ENCODE data around the gene TCIRG1.

Gene TCIRG1

DNA sequence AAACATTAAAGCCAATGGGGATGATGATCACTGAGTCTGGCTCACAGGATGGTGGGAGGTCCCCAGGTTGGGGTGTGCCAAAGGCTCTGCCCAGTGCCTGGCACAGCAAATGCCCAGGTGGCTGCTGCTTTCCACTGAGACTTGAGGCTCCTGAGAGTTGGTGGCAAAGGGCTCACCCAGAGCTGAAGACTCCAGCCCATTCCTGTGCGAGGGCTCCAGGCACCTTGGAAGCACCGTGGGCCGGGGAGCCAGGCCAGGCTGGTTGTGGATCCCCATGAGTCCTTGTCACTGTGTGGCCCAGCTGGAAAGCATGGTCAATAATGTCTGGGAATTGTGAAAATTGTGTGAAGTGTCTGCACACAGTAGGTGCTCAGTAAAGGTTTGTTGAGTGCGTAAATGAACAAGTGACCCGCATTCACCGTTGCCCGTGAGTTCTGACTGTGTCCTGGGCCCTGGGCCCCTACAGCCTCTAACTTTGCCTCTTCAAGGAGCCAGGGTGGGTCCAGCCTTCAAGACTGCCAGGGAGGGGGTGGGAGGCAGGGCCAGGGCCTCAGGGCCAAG lies 32.1 kb upstream of the TCIRG1 start:
- no peaks in the 10 kb centered on the region for H3K27me3 ChIP-seq
- TF ChIP-seq, protein P1, sequence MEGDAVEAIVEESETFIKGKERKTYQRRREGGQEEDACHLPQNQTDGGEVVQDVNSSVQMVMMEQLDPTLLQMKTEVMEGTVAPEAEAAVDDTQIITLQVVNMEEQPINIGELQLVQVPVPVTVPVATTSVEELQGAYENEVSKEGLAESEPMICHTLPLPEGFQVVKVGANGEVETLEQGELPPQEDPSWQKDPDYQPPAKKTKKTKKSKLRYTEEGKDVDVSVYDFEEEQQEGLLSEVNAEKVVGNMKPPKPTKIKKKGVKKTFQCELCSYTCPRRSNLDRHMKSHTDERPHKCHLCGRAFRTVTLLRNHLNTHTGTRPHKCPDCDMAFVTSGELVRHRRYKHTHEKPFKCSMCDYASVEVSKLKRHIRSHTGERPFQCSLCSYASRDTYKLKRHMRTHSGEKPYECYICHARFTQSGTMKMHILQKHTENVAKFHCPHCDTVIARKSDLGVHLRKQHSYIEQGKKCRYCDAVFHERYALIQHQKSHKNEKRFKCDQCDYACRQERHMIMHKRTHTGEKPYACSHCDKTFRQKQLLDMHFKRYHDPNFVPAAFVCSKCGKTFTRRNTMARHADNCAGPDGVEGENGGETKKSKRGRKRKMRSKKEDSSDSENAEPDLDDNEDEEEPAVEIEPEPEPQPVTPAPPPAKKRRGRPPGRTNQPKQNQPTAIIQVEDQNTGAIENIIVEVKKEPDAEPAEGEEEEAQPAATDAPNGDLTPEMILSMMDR (IDR thresholded peaks at IDR 0.05) = no peak
- peaks cover 58 to 64% of the 10 kb centered on the region in 2 experiments for H3K4me1 ChIP-seq (ENCODE audit: control insufficient read depth in 1 of 2, insufficient read depth in 1 of 2, low read depth in 1 of 2, low read length in 1 of 2)
- H3K36me3 ChIP-seq = no peaks in the 10 kb centered on the region
- no peak overlapping the region for H3K4me3 ChIP-seq (ENCODE audit: low read depth in 1 of 2, low read length in 1 of 2)
- no peaks in the 10 kb centered on the region for H3K9me3 ChIP-seq
- no peak overlapping the region for H3K27ac ChIP-seq

DNA sequence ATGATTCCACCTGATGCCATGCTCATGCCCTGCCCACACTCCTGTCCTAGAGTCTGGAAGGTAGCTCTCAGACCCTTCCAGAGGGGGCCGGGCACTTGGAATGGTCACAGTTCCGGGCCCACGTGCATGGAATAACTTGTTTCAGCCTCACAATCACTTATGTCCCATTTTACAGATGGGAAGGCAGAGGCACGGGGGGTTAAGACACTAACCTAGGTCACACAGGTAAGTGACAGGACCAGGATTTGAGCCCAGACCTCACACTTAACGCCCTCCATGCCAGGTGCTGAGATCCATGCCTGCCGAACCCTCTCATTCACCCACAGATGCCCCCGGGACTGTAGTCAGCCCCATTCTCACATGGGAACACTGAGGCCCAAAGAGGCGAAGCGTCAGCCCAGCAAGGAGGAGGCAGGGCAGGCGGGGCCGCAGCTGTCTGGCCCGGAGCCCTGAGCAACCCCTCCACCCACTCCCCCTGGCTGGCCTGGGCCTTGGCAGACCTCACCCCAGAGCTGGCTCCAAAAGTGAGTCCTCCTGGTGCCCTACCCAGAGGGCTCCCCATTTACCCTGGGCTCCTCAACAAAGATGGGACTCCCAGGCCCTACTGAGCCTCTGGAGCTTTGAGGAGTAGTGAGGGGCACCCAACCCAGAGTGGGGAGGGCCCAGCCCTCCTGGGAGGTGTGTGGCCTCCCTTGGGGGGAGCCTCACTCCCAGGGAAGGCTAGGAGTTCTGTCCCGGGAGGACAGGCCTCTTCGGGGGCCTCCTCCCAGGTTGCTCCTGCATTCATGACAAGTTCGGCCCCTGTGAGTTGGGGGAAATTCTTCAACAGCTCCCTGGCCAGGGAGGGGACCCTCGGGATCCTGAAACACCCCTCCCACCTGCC lies 31.1 kb upstream of the TCIRG1 start:
- H3K4me3 ChIP-seq (ENCODE audit: low read depth in 1 of 2, low read length in 1 of 2) = no peak overlapping the region
- H3K36me3 ChIP-seq = no peaks in the 10 kb centered on the region
- TF ChIP-seq, protein P1 (IDR thresholded peaks at IDR 0.05) = no peak
- no peaks in the 10 kb centered on the region for H3K9me3 ChIP-seq
- H3K4me1 ChIP-seq (ENCODE audit: control insufficient read depth in 1 of 2, insufficient read depth in 1 of 2, low read depth in 1 of 2, low read length in 1 of 2) = peaks cover 58 to 64% of the 10 kb centered on the region in 2 experiments
- no peak overlapping the region for H3K27ac ChIP-seq
- no peaks in the 10 kb centered on the region for H3K27me3 ChIP-seq

DNA sequence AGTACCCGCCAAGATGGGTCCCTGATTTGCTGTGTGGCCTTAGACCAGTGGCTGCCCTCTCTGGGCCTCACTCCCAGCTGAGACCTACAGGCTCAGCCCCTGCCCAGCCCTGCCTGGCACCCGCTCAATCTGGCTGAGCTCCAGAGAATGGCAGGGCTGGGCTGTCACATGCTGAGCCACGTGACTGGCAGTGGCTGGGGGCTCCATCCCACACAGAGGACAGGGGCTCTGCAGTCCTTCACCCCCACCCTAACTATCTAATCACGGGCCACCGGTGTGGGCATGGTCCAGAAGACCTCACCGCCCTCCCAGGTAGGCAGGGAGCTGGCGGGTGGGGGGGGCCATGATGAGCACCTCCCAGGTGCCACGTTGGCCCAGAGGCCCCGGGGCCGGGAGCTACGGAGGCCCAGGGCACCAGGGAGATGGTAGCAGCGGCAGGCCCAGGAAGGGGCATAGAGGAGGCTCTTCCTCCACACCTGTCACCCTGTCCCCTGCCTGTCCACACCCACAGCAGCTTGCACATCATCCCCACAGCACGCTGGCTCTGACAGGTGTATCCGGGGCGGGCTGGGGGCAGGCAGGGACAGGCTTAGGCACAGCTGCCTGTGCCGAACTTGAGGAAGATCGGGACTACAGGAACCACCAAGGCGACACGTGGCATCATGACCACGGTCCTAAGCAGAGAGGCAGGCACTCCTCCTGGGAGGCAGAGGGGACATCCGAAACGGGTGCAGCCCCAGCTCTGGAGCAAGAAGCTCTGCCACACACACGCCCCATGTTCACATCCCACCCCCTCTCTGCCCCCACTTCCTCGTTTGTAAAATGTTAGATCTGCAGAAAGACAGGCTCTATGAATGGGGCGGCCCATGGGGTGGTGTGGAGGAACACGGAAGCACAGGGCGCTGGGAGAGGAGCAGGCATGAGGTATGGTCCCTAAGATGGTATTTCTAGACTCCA lies 30.2 kb upstream of the TCIRG1 start:
- H3K36me3 ChIP-seq = peaks cover 2% of the 10 kb centered on the region
- peaks cover 62 to 66% of the 10 kb centered on the region in 2 experiments for H3K4me1 ChIP-seq (ENCODE audit: control insufficient read depth in 1 of 2, insufficient read depth in 1 of 2, low read depth in 1 of 2, low read length in 1 of 2)
- TF ChIP-seq, protein P1 (IDR thresholded peaks at IDR 0.05) = no peak
- H3K27me3 ChIP-seq = no peaks in the 10 kb centered on the region
- no peak overlapping the region for H3K4me3 ChIP-seq (ENCODE audit: low read depth in 1 of 2, low read length in 1 of 2)
- H3K9me3 ChIP-seq = no peaks in the 10 kb centered on the region
- peak overlapping the region; percentile 95 for H3K27ac ChIP-seq

DNA sequence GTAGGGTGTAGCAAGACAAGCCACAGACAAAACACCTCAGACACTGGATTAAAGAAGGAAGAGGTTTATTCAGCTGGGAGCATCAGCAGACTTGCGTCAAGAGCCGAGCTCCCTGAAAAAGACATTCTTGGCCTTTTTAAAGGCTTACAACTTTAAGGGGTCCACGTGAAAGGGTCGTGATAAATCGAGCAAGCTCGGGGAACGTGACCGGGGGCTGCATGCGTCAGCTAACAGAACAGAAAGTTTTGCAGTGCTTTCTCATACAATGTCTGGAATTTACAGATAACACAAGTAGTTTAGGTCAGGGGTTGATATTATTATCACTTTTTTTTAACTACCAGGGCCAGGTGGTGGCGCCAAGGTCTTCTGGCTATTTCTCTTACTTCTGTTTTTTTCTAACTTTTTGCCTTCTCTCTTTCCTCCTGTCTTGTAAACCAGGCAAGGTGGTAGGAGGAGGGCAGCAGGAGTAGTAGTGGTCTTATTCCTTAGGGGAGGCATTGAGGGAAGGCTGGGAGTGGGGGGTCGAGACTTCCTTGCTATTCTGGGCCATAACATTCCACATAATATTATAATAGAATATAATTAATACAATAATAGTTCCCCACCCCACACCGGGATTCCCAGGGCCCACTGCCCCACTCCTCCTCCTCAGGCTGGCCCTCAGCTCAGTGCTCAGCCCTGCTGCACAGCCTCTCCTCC lies 29.3 kb upstream of the TCIRG1 start:
- Histone ChIP-seq H3K27ac (peak overlapping the region; percentile 95), H3K9me3 (no peaks in the 10 kb centered on the region), H3K4me1 (ENCODE audit: control insufficient read depth in 1 of 2, insufficient read depth in 1 of 2, low read depth in 1 of 2, low read length in 1 of 2) (peaks cover 65 to 68% of the 10 kb centered on the region in 2 experiments), H3K36me3 (peaks cover 4% of the 10 kb centered on the region), H3K4me3 (ENCODE audit: low read depth in 1 of 2, low read length in 1 of 2) (peak overlapping the region; percentile 74 to 78), H3K27me3 (no peaks in the 10 kb centered on the region)
- TF ChIP-seq, protein P1 (IDR thresholded peaks at IDR 0.05) = no peak
